Measurements from ENCODE around the gene PLD3.

PLD3 gene

GRCh38 chr19:40411958-40412499 is 63.5 kb downstream of the PLD3 start:
- DNase-seq, result no peak

DNA sequence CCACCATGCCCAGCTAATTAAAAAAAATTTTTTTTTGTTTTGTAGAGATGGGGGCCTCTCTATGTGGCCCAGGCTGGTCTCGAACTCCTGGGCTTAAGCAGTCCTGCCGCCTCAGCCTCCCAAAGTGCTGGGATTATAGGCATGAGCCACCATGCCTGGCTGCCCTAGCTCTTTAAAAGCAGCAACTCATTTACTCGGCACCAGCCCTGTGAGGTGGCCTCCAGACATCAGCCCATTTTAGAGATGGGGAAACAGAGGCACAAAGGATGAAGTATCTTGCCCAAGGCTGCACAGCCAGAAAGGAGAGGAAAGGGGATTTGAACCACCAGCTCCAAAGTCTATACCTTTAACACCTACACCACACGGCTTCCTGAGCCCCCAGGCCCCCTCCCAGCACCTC is 64.4 kb downstream of the PLD3 start:
- DNase-seq, result no peak

- DNase-seq, result no peak
Observed at GRCh38 chr19:40413291-40413845, 64.9 kb downstream of the PLD3 start, which contains the start of gene PRX. Gene PRX (minus strand): TSS chr19:40413378. CDS start chr19:40407932, 5,446 bp downstream.

DNA sequence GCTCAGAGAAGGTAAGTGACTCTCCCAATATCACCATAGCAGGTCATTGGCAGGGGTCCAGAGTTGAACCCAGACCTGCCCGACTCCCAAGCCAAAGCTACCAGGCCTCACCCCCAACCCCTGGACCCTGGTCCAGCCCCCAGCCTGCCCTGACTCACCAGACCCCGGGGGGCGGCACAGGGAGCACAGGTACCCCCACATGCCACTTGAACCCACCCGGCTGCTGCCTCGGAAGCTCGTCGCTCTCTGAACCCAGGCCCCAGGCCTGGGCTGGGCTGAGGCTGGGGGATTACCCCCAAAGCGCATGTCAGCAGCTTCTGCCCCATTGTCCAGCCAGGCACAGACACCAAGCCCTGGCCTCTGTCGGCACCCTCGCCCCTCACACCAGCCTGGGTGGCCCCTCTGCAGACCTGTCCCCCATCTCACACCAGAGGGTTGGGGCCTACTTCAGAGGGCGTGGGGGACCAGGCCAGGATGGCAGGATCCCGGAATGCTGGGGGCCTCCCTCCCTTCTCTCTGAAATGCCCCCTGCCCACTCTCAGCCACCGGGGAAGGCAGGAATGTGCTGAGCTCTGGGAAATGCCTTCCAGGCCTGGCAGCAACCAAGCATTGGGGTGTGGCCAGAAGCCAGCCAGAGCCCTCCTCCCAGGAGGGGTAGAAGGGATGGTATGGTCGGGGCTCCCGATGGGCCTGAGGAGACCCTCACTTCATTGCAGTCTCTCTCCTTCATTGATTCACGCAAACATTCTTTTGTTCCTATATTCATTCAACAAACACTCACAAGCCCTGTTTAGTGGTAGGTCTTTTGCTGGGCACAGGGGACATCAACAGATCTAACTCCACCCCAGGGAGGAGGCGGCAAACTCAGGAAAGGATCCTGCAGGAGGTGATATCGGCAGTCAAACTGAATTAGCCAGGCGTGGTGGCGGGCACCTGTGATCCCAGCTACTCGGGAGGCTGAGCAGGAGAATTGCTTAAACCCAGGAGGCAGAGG is 66.3 kb downstream of the PLD3 start:
- no peak for DNase-seq

GRCh38 chr19:40415768-40416167 is 67.3 kb downstream of the PLD3 start:
- no peak for DNase-seq

DNA sequence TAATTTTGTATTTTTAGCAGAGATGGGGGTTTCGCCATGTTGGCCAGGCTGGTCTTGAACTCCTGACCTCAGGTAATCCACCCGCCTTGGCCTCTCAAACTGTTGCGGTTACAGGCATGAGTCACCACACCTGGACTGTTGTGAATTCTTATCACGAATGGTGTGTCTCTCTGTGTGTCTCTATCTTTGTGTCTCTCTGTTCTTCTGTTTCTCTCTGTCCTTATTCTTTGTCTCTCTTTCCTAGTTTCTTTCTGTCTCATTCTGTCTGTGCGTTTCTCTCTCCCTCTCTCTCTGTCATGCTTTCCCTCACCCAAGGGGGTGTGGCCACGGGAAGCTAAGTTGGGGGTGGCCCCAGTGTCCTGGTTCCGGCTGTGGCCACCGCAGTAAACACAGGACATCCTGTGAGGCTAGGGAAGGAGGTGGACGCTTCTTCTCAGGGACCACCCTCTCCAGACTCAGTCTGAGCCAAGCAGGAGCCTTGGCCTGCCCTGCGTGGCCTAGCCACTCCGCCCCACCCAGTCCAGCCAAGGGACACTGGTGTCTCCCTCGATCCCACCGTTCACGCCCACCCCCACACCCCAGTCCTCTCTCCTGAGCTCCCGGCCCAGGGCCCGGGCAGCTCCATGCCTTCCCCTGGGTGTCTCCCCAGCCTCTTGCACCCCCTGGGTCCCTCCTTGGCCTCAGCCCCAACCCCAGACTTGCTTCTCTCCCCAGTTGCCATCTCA is 68.6 kb downstream of the PLD3 start:
- no peak for DNase-seq

- no peak for DNase-seq
Observed at GRCh38 chr19:40417643-40417981, 69.1 kb downstream of the PLD3 start.

DNA sequence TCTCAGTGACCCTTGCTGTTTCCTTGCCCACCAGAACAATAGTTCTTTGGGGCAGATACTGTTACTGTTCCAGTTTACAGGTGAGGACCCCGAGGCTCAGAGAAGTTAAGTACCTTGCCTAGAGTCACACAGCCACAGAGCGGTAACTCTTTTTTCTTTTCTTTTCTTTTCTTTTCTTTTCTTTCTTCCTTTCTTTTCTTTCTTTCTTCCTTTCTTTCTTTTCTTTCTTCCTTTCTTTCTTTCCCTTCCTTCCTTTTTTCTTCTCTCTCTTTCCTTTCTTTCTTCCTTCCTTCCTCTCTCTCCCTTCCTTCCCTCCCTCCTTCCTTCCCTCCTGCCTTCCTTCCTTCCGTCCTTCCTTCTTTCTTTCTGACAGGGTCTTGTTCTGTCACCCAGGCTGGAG is 69.5 kb downstream of the PLD3 start:
- no peak for DNase-seq

GRCh38 chr19:40419066-40419612 is 70.6 kb downstream of the PLD3 start:
- DNase-seq, result no peak

- DNase-seq, result no peak
Observed at GRCh38 chr19:40419780-40420179, 71.3 kb downstream of the PLD3 start.

DNA sequence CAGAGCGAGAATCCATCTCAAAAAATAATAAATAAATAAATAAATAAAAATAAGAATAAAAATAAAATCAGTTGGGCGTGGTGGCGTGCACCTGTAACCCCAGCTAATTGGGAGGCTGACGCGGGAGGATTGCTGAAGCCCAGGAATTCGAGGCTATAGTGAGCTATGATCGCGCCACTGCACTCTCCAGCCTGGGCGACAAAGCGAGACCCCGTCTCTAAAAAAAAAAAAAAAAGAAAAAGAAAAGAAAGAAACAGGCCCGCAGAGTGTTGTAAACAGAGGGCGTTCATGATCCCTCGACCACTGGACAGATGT is 71.9 kb downstream of the PLD3 start:
- DNase-seq, result no peak

DNA sequence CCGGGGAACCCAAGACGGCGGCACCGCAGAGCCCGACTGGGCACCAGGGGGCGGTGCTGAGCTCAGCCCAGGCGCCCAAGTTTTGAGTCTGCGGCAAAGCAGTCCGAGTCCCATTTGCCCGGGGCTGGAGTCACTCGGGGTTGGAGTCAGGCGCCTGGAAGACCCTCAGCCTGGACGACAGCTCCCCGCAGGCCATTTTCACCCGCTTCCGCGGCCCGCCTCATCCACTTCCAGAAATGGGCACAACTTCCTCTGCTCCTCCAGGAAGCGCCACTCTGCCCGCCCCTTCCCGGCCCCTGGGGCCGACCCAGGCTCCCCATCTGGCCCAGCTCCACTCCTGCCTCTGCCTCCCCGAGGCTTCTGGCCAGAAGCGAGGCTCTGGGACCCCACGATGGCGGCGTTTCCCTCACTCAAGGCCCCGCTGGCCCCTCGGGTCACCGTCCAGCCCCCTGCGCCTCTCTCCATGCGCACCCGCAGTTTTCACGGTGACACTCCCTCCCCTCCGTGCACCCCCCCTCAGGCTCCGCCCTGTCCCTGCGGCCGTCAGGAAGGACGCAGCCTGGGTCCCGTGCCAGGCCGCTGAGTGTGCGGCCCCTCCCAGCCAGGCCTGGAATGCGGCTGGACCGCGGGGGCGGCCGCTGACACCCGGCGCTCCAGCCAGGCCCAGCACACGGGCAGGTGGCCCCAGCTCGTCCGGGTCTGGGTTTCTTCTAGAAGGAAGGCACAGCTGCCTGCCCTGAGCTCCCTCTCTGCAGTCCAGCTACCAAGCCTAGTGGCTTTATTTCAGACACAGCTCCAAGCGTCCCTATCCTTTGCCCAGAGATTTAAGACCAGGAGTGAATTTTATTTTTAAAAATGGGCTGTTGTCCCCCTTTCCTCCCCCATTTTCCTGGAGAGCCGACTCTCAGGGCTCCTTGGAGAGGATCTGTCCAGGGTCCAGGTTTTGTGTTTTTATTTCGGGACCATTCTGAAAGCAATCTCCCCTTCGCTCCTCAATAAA is 72.6 kb downstream of the PLD3 start:
- DNase-seq, result peak in 55 of 56 donors; percentile 53 to 98 (median 85)

- DNase-seq, result no peak
Observed at GRCh38 chr19:40421993-40422747, 73.7 kb downstream of the PLD3 start.

- DNase-seq, result no peak
Observed at GRCh38 chr19:40422748-40423566, 74.5 kb downstream of the PLD3 start.

DNA sequence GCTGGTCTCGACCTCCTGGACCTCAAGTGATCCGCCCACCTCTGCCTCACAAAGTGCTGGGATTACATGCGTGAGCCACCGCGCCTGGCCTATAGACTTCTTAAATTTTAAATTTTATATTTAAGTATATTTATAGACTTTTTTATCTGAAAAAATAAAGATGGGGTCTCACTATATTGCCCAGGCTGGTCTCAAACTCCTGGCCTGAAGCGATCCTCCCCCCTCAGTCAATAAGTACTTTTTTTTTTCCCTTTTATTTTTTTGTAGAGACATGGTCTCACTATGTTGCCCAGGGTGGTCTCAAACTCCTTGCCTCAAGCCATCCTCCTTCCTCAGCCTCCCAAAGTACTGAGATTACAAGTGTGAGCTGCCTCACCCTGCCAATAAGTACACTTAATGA is 75.4 kb downstream of the PLD3 start:
- no peak for DNase-seq

DNA sequence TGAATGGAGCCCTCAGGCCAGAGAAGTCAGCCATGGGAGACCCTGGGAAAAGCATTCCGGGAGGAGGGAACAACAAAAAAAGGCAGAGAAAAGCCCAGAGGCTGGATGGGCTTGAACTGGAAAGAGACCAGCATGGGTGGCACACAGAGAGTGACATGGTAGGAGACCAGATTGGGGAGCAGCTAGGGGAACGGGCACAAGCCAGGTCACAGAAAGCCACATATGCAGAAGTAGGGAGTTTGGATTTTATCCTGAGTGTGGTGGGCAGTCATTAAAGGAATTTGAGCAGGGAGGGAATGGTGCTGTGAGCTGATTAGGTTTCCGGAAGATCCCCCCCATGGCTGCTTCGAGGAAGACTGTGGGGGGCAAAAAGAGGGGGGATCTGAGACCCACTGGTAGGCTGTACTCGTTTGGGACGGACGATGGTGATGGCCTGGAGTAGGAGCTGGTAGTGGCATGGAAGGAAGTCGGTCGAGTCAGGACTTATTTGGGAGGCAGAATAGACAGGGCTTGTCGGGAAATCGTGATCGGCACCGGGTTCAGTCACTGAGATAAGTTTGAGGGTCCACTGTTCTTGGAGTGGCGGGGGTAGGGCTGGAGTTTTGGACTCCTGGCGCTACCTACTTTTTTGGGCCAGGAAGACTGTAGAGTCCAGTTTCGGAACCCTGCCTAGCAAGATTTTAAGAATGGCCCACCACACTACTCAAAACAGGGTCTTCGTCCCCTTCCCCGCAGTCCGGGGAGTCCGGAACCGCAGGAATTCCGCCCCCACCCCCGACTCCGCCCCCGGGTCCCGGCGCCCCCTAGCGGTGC is 76.3 kb downstream of the PLD3 start:
- peak in 10 of 56 donors; percentile 6 to 75 (median 46) for DNase-seq

GRCh38 chr19:40425450-40426287 is 77.2 kb downstream of the PLD3 start, which contains the start of gene SERTAD1:
Gene SERTAD1 (minus strand): TSS chr19:40425992. CDS start chr19:40423546, 2,446 bp downstream.
- peak; percentile 89 to 100 (median 100) for DNase-seq

All from amygdala (tissue), 56 donors.